HepG2 (cell line): ENCODE data around the gene HAGHL. TPM values are rescaled to one million over a fixed set of nuclear protein-coding genes. Genes with fewer than 3 reads are reported as not detected.

Experiments used
- CBX1 ChIP-seq: IDR thresholded peaks from one replicate; pipeline ENCODE4 v1.6.1; 2016; ENCODE audit warnings: antibody characterized with exemption, low read depth
- CHD4 ChIP-seq: fragments of 200-600 bp; sonication (generic); IDR thresholded peaks from 2 replicates; pipeline ENCODE4 v1.7.0; 2017; ENCODE audit warnings: mild to moderate bottlenecking, low read length, borderline replicate concordance
- DMAP1 ChIP-seq: IDR thresholded peaks from 2 replicates; pipeline ENCODE4 v1.6.1; 2016
- MTF1 ChIP-seq: sonication (generic); formaldehyde crosslinking; IDR thresholded peaks from 2 replicates; pipeline ENCODE4 v1.5.0; 2020; ENCODE audit warnings: missing genetic modification reagents
- PHF20 ChIP-seq: sonication (generic); formaldehyde crosslinking; IDR thresholded peaks from 2 replicates; pipeline ENCODE4 v1.5.0; 2020; ENCODE audit warnings: mild to moderate bottlenecking, missing genetic modification reagents
- SAP130 ChIP-seq: IDR thresholded peaks from 2 replicates; pipeline ENCODE4 v1.6.1; 2016; ENCODE audit warnings: low read depth
- SMAD3 ChIP-seq: sonication (generic); formaldehyde crosslinking; IDR thresholded peaks from 2 replicates; pipeline ENCODE4 v1.4.0; 2020; ENCODE audit warnings: missing genetic modification reagents
- ZBTB26 ChIP-seq: IDR thresholded peaks from 2 replicates; pipeline ENCODE4 v1.6.1; 2016; ENCODE audit warnings: missing compliant biosample characterization, missing genetic modification reagents, borderline replicate concordance
- ZBTB39 ChIP-seq: sonication (generic); formaldehyde crosslinking; IDR thresholded peaks from 2 replicates; pipeline ENCODE4 v1.5.0; 2020; ENCODE audit warnings: missing genetic modification reagents
- ZMYM3 ChIP-seq: sonication (generic); formaldehyde crosslinking; IDR thresholded peaks from 2 replicates; pipeline ENCODE4 v1.5.1; 2020; ENCODE audit warnings: mild to moderate bottlenecking, missing genetic modification reagents
- ZNF138 ChIP-seq: sonication (generic); formaldehyde crosslinking; IDR thresholded peaks from 2 replicates; pipeline ENCODE4 v1.5.0; 2020; ENCODE audit warnings: mild to moderate bottlenecking, low read depth, missing genetic modification reagents
- ZNF335 ChIP-seq: sonication (generic); formaldehyde crosslinking; IDR thresholded peaks from 2 replicates; pipeline ENCODE4 v1.4.0; 2020; ENCODE audit warnings: missing genetic modification reagents
- ZNF367 ChIP-seq: sonication (generic); formaldehyde crosslinking; IDR thresholded peaks from 2 replicates; pipeline ENCODE4 v1.4.0; 2020; ENCODE audit warnings: missing genetic modification reagents, borderline replicate concordance
- ZNF567 ChIP-seq: sonication (generic); formaldehyde crosslinking; IDR thresholded peaks from 2 replicates; pipeline ENCODE4 v1.8.1; 2023; ENCODE audit warnings: mild to moderate bottlenecking, missing genetic modification reagents, borderline replicate concordance
- ZNF776 ChIP-seq: sonication (generic); formaldehyde crosslinking; IDR thresholded peaks from 2 replicates; pipeline ENCODE4 v1.4.0; 2020; ENCODE audit warnings: mild to moderate bottlenecking, missing genetic modification reagents
- ZNF839 ChIP-seq: sonication (generic); formaldehyde crosslinking; IDR thresholded peaks from 2 replicates; pipeline ENCODE4 v1.4.0; 2020; ENCODE audit warnings: missing genetic modification reagents, mild to moderate bottlenecking, borderline replicate concordance
- polyA plus RNA-seq, 8 experiments: library from polyadenylated mRNA; depleted of rRNA in 3 of 8; stranded (reverse) in 7 of 8; unstranded in 1 of 8; fragments of >200 nt; fragmentation: Illumina TruSeq in 4 of 8; extraction: Trizol in 4 of 8; gene quantifications; 2 replicates each; pipeline versions ENCODE4 v1.2.1 to v1.2.3, GENCODE V29; 2011 to 2016; ENCODE audit warnings: low read depth in 4 of 8, missing spikeins in 1 of 8, mixed read lengths in 1 of 8; ENCODE audit not compliant: insufficient read depth in 1 of 8
- total RNA-seq, 5 experiments: library from RNA; depleted of rRNA; stranded (reverse); fragments of >200 nt; fragmentation: Illumina TruSeq; extraction: Trizol; gene quantifications; 2 replicates each; pipeline ENCODE4 v1.2.3, GENCODE V29; 2016; ENCODE audit warnings: low read depth in 1 of 5
- TF ChIP-seq, protein P1 (sequence below): sonication (generic); formaldehyde crosslinking; IDR thresholded peaks from 2 replicates; pipeline ENCODE4 v1.4.0; 2020; ENCODE audit warnings: missing genetic modification reagents, borderline replicate concordance
- TF ChIP-seq, protein P2 (sequence below): sonication (generic); formaldehyde crosslinking; IDR thresholded peaks from 2 replicates; pipeline ENCODE4 v1.4.0; 2020; ENCODE audit warnings: missing genetic modification reagents
- TF ChIP-seq, protein P3 (sequence below): sonication (generic); formaldehyde crosslinking; IDR thresholded peaks from 2 replicates; pipeline ENCODE4 v1.8.1; 2022; ENCODE audit warnings: mild to moderate bottlenecking, missing genetic modification reagents

HAGHL gene
- total and polyA plus RNA-seq, 2 of the 13 experiments (the other 11 are each of a cell fraction or from before 2014, with no cell fraction given): 3.4 to 8.4 TPM

GRCh38 chr16:726438-727290 is at the start of gene HAGHL, which contains the start of gene CCDC78 (continued):
- TF ChIP-seq ZBTB39 (CRISPR knock-in tag): no peak
- TF ChIP-seq, protein P1, sequence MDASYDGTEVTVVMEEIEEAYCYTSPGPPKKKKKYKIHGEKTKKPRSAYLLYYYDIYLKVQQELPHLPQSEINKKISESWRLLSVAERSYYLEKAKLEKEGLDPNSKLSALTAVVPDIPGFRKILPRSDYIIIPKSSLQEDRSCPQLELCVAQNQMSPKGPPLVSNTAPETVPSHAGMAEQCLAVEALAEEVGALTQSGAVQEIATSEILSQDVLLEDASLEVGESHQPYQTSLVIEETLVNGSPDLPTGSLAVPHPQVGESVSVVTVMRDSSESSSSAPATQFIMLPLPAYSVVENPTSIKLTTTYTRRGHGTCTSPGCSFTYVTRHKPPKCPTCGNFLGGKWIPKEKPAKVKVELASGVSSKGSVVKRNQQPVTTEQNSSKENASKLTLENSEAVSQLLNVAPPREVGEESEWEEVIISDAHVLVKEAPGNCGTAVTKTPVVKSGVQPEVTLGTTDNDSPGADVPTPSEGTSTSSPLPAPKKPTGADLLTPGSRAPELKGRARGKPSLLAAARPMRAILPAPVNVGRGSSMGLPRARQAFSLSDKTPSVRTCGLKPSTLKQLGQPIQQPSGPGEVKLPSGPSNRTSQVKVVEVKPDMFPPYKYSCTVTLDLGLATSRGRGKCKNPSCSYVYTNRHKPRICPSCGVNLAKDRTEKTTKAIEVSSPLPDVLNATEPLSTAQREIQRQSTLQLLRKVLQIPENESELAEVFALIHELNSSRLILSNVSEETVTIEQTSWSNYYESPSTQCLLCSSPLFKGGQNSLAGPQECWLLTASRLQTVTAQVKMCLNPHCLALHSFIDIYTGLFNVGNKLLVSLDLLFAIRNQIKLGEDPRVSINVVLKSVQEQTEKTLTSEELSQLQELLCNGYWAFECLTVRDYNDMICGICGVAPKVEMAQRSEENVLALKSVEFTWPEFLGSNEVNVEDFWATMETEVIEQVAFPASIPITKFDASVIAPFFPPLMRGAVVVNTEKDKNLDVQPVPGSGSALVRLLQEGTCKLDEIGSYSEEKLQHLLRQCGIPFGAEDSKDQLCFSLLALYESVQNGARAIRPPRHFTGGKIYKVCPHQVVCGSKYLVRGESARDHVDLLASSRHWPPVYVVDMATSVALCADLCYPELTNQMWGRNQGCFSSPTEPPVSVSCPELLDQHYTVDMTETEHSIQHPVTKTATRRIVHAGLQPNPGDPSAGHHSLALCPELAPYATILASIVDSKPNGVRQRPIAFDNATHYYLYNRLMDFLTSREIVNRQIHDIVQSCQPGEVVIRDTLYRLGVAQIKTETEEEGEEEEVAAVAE: no peak
- TF ChIP-seq ZNF138: no peak
- TF ChIP-seq ZNF567: no peak
- no peak for TF ChIP-seq ZNF839 (CRISPR knock-in tag)
- TF ChIP-seq, protein P2, sequence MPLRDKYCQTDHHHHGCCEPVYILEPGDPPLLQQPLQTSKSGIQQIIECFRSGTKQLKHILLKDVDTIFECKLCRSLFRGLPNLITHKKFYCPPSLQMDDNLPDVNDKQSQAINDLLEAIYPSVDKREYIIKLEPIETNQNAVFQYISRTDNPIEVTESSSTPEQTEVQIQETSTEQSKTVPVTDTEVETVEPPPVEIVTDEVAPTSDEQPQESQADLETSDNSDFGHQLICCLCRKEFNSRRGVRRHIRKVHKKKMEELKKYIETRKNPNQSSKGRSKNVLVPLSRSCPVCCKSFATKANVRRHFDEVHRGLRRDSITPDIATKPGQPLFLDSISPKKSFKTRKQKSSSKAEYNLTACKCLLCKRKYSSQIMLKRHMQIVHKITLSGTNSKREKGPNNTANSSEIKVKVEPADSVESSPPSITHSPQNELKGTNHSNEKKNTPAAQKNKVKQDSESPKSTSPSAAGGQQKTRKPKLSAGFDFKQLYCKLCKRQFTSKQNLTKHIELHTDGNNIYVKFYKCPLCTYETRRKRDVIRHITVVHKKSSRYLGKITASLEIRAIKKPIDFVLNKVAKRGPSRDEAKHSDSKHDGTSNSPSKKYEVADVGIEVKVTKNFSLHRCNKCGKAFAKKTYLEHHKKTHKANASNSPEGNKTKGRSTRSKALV (CRISPR knock-in tag): peak; percentile 33; the same call in 1 of the 2 replicates
- TF ChIP-seq CHD4: 0 out of 2 replicates have a peak, but pooled peaks have one; percentile 32
- no peak for TF ChIP-seq ZNF335 (CRISPR knock-in tag)
- TF ChIP-seq ZNF367: no peak
- TF ChIP-seq ZBTB26: no peak
- TF ChIP-seq, protein P3, sequence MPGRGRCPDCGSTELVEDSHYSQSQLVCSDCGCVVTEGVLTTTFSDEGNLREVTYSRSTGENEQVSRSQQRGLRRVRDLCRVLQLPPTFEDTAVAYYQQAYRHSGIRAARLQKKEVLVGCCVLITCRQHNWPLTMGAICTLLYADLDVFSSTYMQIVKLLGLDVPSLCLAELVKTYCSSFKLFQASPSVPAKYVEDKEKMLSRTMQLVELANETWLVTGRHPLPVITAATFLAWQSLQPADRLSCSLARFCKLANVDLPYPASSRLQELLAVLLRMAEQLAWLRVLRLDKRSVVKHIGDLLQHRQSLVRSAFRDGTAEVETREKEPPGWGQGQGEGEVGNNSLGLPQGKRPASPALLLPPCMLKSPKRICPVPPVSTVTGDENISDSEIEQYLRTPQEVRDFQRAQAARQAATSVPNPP (CRISPR knock-in tag): no peak
- peak; percentile 68 for TF ChIP-seq ZMYM3
- no peak for TF ChIP-seq PHF20 (CRISPR knock-in tag)
- no peak for TF ChIP-seq MTF1
- TF ChIP-seq ZNF776 (CRISPR knock-in tag): peak; percentile 26; the same call in 1 of the 2 replicates
- TF ChIP-seq CBX1: no peak
- TF ChIP-seq SMAD3: no peak
- peak; percentile 14 for TF ChIP-seq SAP130
- peak; percentile 15; the same call in 1 of the 2 replicates for TF ChIP-seq DMAP1
